A204.1 (cell line): Measurements from ENCODE around the gene RBM28.

ENCODE experiments used
- FAIRE-seq: peaks from 2 replicates; lab custom pipeline; 2012; peaks lifted over from hg19 to GRCh38; lab: Jason Lieb, UNC

Gene RBM28, protein sequence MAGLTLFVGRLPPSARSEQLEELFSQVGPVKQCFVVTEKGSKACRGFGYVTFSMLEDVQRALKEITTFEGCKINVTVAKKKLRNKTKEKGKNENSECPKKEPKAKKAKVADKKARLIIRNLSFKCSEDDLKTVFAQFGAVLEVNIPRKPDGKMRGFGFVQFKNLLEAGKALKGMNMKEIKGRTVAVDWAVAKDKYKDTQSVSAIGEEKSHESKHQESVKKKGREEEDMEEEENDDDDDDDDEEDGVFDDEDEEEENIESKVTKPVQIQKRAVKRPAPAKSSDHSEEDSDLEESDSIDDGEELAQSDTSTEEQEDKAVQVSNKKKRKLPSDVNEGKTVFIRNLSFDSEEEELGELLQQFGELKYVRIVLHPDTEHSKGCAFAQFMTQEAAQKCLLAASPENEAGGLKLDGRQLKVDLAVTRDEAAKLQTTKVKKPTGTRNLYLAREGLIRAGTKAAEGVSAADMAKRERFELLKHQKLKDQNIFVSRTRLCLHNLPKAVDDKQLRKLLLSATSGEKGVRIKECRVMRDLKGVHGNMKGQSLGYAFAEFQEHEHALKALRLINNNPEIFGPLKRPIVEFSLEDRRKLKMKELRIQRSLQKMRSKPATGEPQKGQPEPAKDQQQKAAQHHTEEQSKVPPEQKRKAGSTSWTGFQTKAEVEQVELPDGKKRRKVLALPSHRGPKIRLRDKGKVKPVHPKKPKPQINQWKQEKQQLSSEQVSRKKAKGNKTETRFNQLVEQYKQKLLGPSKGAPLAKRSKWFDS

GRCh38 chr7:128343554-128344430 is at the start of gene RBM28:
RBM28 (minus strand) TSS chr7:128343908; CDS start chr7:128343793, 115 bp downstream.
- peak; percentile 6 for FAIRE-seq

DNA sequence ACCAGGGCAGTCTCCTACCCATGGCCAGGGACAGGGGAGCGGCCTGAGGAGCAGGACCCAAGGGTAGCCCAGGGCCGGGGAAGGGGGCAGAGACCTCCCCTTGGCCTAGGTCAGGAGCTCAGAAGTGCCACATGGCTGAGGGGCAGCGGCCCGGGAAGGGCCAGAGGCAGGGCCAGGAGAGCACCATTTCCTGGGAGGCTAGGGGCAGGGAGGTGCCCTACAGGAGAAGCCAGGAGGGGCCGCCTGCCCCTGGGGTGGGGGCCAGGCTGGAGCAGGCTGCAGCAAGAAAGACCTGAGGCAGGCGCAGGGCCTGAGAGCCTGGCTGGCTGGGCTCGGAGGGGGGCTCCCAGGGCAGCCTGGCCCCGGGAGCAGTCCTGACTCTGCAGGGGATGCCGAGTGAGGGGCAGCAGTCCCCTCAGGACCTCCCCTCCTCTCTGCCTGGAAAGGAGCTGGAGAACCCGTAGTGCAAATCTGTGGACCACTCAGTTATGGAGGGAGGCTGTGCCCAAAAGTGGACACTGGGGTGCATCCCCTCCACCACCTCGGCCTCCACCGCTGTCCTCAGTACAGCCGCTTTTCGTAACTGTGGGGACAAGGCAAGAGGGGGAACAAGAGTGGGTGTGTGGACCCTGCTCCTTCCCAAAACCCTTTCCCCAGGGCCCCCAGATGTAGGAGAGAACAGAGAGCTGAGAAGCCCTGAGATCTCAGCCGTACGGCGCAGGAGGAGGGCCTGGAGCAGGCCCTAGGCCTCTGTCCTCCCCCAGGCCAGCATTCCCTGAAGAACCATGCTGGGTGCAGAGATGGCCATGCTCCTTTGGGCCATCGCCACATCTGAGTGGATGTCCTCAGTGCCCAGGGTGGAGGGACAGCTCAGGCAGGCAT is 49.0 kb upstream of the RBM28 start:
- no peak for FAIRE-seq

GRCh38 chr7:128391805-128392204 is 48.1 kb upstream of the RBM28 start:
- no peak for FAIRE-seq

- FAIRE-seq, result no peak
Observed at GRCh38 chr7:128390871-128391565, 47.3 kb upstream of the RBM28 start.

- no peak for FAIRE-seq
Observed at GRCh38 chr7:128389618-128390329, 46.1 kb upstream of the RBM28 start.

DNA sequence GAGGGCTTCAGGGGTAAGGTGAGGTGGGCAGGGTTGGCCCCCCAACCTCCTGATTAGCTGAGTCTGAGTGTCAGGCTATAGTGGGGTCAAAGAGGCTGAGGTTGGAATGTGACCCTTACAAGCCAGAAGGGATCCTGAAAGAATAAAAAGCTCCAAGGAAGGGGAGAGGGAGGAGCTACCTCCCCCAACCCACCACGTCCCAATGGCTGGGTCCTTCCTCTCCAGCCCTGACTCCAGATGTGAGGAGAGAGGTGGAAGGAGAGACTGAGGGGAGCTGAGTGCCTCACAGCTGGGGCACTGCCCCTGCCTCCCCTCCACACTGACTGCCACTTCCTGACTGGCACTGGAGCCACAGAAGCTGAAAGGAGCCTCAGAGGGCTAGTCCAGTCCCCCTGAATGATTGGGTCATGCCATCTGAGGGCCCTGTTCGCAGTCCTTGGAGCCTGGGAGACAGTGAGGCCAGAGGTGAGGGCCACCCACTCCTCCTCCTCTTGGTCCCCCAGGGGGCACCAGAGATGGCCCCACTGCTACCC is 45.4 kb upstream of the RBM28 start:
- no peak for FAIRE-seq

GRCh38 chr7:128388145-128388485 is 44.4 kb upstream of the RBM28 start:
- no peak for FAIRE-seq

DNA sequence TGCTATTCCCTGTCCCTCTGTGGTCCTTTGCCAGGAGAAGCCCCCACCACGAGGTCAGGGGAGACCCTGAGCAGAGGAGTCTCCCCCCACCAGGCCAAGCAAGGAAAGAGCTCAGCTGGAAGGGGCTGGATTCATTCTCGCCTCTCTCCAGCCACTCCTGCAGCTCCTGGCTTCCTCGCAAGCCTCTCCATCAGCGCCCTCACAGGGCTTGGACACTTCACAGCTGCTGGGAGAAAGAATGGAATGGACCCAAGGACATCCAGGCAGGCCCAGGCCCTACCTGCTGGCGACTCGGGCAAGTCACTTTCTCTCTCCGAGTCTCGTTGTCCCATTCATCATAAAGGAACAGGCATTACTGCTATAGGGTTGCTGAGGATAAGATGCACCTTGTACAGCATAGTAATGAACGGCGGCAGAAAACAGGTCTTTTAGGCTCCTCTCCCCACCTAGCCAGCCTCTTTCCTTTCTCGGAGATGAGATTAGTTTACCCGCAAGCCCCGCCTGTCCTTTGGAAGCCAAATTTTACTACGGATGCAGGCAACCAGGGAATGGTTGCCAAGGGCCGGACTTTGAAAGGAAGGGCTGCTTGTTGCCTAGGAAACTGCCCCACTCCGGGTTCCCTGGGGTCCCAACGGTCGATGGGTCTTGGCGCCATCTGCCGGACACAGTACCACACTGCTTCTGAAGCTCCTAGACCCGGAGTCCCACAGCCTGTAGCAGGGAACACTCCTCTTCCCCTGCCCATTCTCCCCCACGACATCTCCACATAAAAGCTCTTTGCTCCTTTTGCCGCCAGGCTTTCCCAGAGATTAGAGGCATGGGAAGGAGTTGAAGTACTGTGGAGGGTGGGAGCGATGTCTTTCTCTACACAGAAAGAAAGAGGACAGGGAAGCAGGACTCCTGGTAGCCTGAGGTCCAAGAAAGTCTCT is 43.8 kb upstream of the RBM28 start:
- no peak for FAIRE-seq

DNA sequence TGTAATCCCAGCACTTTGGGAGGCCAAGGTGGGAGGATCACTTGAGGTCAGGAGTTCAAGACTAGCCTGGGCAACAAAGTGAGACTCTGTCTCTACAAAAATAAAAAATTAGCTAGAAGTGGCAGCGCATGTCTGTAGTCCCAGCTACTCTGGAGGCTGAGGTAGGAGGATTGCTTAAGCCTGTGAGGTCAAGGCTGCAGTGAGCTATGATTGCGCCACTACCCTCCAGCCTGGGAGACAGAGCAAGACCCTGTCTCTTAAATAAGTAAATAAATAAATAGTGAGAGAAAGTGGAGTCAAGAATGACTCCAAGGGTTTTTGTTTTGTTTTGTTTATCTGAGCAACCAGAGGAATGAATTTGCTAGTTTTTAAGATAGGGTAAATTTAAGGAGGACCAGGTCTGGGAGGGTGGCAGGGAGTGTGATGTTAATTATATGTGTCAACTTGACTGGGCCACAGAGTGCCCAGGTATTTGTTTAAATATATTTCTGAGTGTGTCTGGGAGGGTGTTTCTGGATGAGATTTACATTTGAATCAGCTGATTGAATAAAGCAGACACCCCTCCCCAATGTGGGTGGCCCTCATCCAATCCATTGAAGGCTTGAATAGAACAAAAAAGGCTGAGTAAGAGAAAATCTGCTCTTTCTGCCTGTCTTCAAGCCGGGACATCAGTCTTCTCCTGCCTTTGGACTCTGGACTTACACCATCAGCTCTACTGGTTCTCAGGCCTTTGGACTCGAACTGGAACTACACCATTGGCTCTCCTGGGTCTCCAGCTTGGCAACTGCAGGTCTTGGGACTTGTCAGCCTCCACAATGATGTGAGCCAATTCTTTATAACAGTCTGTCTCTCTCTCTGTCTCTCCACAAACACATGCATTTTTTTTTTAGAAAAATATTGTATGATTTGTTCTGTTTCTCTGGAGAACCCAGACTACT is 42.5 kb upstream of the RBM28 start:
- no peak for FAIRE-seq

- no peak for FAIRE-seq
Observed at GRCh38 chr7:128384726-128385125, 41.0 kb upstream of the RBM28 start.

- no peak for FAIRE-seq
Observed at GRCh38 chr7:128383776-128384175, 40.1 kb upstream of the RBM28 start.

DNA sequence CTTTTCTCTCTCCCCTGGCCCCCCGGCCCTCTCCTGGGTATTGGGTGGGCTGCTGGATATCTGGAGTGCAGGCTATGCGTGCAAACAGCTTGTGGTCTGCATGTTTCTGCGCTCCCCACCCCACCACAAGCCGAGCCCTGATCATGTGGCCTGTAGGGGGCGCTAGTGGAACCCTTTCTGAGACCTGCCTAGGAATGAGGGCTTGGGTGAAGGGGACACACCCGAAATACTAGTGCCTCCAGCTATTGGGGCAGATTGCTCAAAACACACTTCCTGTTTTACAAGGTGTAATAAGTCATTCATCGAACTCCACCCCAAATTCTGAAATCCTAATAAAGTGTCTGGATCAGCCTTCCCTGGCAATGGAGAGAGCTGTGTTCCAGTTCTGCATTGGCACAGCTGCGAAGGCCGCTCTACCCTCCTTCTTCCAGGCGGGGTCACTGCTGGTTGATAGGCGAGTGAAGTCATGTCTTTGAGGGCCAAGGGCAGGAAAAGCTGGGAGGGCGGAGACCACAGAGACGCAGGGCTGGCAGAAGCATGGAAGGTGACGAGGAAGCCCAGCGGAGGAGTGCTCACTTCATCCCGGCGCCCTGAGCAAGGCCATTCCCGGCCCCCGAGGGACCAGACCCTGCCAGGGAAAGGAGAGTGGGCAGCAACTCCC is 37.6 kb upstream of the RBM28 start:
- FAIRE-seq, result no peak

GRCh38 chr7:128380483-128381106 is 36.9 kb upstream of the RBM28 start:
- no peak for FAIRE-seq

DNA sequence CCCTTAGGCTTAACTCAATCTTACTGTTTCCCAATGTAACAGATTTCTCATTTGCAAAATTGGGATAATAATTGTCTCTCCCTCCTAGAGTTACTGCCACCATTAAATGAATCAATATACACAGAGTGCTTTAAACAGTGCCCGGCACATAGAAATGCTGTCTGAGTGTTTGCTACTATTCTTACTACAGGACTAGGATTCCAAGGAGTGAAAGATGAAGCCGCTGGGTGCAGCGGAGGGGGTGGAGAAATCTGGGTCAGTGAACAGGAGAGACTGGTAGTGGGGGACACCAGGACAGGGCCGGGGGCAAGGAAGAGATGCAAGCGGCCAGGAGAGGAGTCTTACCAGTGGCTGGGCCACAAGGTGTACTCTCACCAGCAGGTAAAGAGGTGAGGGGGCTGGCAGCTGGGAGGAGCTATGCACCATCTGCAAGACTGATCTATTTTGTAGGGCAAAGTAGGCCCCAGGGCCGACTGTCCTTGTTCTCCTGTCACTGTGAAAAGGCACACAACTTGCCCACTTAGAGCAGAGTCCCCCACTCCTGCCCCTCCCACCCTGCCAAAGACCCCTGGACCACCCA is 36.3 kb upstream of the RBM28 start:
- FAIRE-seq, result no peak

- no peak for FAIRE-seq
Observed at GRCh38 chr7:128378637-128379036, 34.9 kb upstream of the RBM28 start.

DNA sequence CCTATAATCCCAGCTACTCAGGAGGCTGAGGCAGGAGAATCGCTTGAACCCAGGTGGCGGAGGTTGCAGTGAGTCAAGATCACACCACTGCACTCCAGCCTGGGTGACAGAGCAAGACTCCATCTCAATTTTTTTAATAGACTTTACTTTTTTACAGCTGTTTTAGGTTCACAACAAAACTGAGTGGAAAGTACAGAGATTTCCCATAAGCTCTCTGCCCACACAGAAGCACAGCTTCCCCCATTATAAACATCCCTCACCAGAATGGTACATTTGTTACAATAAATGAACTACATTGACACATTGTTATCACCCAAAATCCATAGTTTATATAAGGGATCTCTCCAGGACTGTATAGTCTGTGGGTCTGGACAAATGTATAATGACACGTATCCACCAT is 32.4 kb upstream of the RBM28 start:
- no peak for FAIRE-seq
